RPMI8226 (cell line): ENCODE measurements around the gene MAP3K14.
A peak's percentile ranks its signal among the peaks of the same experiment; 100 is the strongest.
"Not testable (repeated sequence)": the region's sequence is repeated elsewhere in the genome, so short reads cannot be mapped to it uniquely, and the experiment has no call there.

ENCODE experiments used
- DNase-seq: peaks from one replicate; pipeline ENCODE4 v3.0.0-alpha.2; 2015

The MAP3K14 gene

DNA sequence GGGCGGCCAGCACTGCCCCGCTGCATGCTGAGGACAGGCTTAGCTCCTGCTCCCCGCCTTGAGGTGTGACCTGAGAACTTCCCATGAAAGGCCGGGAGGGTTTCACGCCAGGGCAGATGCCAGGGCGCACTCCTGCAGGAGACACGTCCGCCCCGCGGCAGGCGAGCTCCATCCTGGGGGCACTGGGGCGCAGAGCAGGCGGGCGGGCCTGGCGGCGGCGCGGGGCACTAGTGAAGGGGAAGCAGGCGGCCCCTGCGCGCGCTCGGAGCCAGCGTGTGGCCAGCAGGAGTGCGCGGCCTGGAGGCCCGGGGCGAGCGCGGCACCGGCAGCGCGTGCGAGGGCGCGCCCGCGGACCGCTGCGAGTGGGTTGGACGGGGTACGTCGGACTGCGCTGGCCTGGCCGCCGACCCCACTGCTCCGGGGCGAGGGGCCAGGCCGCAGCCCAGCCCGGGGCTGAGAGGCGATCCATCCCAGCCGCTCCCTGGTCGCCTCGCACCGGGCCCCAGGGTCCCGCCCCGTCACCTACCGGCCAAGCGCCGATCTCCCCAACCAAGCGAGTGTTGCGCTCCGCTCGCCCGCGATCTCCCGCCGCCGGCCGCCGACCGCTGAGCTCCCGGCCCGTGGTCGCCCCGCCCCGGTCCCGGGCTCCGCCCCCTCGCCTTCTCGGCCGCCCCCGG lies at the start of gene MAP3K14:
Gene MAP3K14 (minus strand): TSS at position 587 of the 677 bp plus-strand sequence. CDS start 26,275 bp downstream, outside the sequence.
- DNase-seq, result peak; percentile 78

DNA sequence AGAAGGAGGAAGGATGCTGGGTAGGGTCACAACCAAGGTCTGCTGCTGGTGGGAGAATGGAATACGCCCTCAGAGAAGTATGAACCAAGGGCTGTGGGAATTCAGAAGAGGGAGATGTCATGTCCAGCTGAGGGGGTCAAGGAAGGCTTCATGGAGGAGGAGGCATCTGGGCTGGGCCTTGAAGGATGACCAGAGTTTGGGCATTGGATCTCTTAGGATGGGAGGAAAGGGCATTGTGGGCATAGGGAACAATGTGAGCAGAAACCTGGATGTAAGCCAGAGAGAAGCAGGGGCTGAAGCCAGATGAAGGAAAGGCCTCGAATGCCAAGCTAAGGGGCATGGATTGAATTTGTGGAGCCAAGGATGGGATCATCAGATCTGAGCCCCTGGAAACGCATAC lies 49.2 kb upstream of the MAP3K14 start:
- no peak for DNase-seq

DNA sequence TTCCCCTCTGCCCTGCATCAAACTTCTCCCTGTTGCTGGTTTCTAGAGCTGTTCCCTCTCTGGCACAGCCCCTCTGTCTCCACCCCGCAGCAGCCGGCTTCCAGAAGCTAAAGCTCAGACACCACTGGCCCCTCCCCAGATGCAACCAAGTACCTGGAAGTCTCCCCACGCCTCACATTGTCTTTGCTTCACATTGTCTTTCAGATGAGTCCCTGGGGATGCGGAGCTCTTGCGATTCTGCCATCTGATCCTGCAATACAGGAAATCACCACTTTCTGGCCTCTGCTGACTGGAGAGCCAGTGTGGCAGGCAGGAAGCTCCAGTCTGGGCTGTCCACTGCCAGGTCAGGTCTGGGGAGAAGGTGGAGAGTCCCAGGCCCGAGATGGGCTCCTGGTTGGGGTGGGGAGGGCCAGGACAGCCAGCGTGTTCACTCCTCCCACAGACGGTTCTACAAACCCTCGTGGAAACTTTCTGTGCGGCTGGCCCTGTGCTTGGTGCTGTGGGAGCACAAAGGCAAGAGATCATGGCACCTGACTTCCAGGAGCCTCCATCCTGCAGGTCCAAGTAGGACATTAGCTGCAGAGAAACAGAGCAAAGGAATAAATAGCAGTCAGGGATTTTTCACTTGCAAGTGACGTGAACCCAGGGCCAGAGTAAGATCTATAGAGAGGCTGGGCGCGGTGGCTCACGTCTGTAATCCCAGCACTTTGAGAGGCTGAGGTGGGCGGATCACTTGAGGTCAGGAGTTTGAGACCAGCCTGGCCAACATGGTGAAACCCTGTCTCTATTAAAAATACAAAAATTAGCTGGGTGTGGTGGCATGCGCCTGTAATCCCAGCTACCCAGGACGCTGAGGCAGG lies 47.9 kb upstream of the MAP3K14 start:
- no peak for DNase-seq

DNA sequence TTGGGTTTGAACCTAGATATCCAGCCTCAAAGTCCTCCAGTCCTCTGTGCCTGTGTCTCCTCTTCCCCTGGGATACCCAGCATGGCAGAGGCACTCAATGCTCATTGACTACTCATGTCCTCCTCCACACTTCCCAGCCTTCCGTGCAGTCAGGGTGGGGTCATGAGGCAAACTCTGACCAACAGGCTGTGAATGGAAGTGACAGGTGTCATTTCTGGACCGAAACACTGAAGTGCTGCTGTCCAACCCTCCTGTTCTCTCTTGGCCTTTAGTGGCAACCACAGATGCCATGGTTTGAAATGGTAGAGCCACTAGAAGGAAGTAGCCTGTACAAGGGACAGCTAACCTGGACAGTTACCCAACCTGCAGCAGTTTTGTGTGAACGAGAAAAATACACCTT lies 46.7 kb upstream of the MAP3K14 start:
- DNase-seq, result no peak

DNA sequence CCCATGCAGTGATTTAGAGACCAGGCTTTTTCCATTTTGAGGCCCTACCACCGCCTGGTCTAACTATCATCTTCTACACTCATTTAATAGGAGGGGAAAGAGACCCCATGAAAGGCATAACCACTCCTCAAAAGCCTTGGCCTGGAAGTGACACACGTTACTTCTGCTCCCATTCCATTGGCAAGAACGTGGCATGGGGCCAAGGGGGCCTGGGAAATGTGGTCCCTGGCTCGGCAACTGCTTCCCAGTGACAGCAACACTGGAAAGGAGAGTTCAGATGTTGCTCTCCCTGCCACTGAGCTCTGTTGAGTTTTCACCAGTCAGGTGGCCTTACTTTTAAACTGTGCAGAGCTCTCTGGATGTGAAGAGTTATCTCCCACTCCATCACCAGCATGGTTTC lies 45.2 kb upstream of the MAP3K14 start:
- DNase-seq, result no peak

DNA sequence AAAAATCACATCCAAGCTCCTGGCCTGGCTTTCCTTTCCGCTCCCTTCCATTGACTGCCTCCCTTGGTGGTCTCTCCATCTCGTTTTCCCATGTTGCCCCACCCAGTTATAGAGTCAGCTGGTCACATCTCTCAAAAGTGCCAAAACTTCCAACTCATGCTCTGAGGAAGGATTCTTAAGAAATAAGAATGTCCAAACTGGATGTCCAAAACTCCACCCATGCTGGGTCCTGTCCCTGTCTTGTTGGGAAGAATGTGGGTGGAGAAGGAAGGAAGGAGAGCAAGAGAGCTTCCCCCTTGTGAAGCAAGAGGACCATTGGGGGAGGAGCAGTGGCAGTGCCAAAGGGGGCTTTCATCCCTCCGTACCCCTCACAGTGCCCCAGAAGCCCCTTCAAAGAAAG lies 44.6 kb upstream of the MAP3K14 start:
- no peak for DNase-seq

DNA sequence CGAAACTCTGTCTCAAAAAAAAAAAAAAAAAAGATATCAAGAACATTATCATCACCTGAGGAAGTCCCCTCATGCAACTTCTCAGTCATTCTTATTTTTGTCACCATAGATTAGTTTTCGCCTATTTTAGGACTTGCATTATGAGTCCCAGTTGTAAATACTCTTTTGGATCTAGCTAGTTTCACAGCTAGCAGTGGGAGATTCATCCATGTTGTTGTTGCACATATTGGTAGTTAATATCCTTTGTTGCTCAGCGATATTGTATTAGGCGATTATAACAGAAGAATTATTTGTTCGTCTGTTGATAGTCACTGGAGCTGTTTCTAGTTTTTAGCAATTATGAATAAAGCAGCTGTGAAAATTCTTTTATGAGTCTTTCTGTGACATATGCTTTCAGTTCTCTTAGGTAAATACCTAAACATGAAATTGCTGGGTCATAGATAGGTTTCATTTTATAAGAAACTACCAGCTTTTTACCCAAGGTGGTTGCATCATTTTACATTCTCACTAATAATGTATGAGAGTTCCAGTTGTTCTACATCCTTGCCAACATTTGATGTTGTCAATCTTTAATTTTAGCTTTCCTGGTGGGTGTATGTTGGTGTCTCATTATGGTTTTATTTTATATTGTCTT lies 40.7 kb upstream of the MAP3K14 start:
- DNase-seq, result no peak

DNA sequence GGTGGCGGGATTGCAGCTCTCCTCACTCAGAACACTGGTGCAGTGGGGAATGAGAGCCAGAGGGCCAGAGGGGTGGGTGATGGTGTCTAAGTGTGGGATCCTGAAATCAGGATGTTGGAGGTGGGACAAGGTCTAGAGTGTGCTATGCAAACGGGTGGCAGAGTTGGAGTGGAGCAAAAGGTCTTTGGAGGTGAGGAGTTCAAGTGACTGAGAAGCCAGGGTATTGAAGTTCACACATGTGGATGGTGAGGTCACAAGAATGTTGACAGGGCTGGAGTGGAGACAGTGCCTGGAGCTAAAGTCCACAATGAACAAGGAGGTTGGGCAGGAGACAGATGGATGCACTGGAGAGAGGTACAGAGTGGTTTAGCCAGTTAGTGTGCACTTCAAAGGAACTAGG lies 38.3 kb upstream of the MAP3K14 start:
- DNase-seq, result no peak

DNA sequence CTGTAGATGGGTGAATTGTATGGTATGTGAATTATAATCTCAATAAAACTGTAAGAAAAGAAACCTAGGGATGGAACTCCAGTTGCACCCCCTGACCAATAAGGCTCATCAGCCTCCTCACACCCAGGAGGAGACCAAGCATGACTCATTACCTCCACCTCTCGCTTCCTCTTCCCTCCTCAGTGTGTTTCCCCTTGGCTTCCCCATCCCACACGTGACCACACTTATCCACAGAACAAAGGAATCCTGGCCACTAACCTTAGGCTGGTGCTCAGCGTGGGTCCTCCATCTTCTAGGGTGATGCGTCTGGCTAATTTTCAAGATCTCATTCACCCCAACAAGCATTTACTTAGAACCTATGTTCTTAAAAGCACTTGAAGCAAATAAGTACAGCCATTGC lies 36.2 kb upstream of the MAP3K14 start:
- DNase-seq, result no peak

DNA sequence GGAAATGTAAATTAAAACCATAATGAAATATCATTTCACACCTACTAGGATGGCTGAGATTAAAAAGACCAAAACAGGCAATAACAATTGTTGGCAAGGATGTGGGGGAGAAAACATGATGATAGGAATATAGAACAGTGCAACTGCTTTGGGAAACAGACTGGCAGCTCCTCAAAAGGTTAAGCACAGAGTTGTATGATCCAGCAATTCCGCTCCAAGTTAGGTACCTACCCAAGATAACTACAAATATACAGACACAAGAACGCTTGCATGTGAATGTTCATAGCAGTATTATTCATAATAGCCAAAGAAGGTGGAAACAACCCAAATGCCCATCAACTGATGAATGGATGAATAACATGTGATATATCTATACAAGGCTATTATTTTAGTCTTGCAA lies 35.0 kb upstream of the MAP3K14 start:
- no peak for DNase-seq

DNA sequence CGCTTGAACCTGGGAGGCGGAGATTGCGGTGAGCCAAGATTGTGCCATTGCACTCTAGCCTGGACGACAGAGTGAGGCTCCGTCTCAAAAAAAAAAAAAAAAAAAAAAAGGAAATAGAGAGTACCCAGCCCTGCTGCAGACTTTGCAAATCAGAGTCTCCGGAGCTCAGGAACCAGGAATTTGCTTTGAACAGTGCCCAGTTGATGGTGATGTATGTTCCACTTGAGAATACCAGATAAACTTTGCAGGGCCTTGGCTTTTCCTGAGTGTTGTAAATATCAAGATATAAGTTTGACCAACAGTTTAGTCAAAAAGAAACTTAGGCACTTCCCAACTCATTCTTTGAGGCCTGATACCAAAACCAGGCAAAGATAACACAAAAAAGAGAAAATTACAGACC lies 30.6 kb upstream of the MAP3K14 start:
- DNase-seq, result no peak

DNA sequence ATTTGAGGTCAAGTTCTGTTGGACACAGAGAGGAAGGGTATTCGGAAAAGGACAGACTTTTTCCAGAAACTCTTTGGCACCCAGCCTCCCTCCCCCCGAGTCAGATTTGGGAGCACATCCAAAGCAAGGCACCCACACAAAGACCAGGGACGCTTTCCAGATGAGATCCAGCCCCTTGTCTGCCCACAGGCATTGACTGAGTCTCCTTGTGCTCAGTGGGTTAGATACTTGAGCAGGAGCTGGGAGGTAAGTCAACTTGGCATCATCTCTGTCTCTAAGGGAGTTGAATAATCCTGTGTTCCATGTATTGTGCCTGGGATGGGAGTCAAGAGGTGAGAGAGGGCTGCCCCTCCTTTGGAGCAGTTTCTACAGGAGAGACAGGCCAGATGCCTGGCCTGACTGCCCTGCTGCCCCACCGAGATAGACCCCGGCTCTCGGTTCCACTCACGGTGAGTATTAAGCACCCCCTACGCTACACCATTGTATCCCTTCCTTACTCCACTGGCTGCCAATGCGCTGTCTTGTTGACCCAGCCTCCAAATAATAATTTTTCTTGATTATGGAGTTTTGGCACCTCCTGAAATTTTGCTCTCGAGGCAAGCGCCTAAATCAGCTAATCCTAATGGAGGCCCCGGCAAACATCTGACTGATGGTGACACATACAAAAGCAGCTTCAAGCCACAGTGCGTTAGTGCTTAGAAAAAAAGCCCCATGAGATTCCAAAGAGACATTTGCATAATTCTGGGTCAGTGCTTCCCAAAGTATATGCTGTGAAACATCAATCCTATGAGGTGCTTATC lies 29.6 kb upstream of the MAP3K14 start:
- no peak for DNase-seq

DNA sequence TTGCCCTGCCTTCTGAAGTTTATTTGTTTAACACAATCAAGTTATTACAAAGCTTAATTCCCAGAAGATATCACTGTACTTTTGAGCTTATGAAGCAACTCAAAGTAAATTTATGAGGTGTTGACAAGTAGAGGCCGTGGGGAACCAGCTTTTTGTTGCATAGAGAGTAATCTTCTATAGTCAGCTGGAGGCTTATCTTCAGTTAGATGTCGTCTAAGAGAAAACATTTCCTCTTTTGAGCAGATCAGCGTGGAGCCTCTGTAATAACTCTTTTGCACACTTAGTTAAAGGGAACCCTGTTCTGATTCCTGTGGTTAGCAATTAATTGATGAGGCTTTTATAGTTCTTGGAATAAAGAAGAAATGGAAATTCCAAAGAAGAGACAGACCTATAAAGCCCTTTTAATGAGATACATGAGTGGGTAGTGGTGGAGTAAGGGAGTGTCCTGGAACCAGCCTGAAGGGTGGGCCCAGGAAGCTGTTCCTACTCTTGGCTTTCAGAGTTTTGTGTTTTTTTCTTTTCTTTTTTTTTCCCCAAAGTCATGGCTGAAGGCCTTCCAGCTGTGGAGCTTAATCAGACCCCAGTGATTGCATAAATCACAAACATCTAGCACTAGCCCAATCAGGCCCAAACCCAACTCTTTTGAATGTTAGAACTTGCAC lies 28.9 kb upstream of the MAP3K14 start:
- no peak for DNase-seq

DNA sequence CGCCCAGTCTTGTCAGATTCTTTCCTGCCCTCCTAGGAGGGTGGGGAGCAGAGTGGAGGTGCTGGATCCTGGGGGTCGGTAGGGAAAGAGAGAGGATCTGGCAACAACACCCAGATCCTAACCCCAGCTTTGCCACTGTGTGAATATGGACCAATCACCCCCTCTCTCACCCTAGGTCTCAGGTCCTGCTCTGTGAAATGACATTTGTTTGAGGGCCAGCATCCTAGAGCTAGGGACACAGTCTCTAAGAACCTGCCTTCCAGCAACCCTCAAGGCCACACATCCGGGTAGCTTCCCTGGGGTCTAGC lies 28.4 kb upstream of the MAP3K14 start:
- DNase-seq, result no peak

DNA sequence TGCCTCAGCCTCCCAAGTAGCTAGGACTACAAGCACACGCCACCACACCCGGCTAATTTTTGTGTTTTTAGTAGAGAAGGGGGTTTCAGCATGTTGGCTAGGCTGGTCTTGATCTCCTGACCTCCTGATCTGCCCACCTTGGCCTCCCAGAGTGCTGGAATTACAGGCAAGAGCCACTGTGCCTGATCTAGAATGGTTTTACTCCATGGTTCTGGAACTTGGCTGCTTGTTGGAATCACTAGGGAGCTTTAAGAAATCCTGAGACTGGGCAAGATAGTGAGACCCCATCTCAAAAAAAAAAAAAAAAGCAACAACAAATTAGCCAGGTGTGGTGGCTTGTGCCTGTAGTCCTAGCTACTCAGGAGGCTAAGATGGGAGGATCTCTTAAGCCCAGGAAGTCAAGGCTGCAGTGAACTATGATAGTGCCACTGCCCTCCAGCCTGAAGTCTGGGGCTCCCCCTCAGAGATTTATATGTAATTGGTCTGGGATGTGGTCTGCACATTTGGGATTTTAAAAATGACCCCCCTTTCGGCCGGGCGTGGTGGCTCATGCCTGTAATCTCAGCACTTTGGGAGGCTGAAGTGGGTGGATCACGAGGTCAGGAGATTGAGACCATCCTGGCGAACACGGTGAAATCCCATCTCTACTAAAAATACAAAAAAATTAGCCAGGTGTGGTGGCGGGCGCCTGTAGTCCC lies 27.3 kb upstream of the MAP3K14 start:
- not testable (repeated sequence) for DNase-seq

DNA sequence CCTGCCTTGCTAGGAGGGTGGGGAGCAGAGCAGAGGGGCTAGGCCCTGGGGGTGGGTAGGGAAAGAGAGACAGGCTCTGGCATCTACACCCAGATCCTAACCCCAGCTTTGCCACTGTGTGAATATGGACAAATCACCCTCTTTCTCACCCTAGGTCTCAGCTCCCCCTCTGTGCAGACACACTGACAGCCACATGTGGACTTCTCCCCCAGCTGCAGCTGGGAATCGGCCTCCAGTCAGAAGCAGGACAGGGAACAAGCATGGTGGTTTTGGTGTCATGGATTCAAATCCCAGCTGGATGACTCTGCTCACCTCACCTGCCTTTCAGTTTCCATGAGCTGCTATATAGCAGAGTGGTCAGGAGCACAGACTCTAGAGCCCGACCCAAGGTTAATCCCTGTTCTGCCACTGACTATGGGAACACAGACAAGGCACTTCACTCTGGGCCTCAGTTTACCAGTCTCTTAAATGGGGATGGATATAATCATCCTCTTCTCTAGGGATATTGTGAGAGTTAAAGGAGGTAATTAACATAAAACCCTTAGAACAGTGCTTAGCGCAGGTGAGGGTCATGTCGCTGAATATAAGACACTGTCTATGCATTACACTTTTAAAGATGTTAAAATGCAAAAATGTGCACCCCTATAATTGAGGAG lies 26.2 kb upstream of the MAP3K14 start:
- no peak for DNase-seq

DNA sequence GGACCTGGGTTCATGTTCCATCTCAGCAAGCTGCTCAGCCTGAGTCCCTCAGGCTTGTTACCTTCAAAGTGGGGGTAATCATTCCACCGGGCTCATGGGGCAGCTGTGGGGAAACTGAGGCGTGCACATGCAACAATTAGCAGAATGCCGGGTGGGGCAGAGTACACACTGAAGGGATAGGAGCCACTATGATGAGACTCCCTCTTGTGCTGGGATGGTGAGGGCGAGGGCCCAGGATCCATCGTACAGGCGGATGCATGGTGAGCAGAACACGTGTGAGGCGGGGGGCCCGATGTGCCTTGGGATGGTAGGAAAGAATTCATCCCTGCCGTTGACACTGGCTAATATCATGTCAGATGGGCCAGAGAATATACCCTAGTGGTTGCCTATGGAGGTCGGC lies 25.5 kb upstream of the MAP3K14 start:
- DNase-seq, result no peak

DNA sequence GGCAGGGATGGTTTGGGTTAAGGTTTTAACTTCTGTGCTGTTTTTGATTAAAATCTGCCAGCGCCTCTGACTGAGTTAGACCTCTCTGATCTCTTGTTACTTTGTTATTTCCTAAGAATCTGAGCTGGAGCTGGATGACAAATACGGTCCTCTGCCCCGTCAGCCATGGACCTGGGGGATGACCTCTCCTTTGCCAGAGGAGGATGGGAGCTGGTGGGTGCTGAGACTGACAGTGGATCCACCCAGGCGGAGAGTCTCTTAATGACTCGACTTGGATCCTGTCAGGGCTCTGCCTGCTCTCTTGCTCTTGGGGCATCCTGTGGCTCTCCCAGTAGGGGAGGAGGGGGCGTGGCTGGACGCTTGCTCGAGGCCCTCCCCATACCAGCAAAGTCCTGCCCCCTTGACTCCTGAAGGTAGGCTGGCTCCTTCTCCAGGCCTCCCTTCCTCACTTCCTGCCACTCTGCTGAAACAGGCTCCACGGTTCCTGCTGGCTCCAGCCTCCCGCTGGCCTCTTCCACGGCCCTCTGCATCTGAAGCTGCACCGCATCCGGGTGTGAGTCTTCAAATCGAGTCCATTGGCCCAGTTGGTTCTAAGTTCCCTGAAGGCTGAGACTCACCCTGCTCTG lies 24.8 kb upstream of the MAP3K14 start:
- DNase-seq, result no peak

DNA sequence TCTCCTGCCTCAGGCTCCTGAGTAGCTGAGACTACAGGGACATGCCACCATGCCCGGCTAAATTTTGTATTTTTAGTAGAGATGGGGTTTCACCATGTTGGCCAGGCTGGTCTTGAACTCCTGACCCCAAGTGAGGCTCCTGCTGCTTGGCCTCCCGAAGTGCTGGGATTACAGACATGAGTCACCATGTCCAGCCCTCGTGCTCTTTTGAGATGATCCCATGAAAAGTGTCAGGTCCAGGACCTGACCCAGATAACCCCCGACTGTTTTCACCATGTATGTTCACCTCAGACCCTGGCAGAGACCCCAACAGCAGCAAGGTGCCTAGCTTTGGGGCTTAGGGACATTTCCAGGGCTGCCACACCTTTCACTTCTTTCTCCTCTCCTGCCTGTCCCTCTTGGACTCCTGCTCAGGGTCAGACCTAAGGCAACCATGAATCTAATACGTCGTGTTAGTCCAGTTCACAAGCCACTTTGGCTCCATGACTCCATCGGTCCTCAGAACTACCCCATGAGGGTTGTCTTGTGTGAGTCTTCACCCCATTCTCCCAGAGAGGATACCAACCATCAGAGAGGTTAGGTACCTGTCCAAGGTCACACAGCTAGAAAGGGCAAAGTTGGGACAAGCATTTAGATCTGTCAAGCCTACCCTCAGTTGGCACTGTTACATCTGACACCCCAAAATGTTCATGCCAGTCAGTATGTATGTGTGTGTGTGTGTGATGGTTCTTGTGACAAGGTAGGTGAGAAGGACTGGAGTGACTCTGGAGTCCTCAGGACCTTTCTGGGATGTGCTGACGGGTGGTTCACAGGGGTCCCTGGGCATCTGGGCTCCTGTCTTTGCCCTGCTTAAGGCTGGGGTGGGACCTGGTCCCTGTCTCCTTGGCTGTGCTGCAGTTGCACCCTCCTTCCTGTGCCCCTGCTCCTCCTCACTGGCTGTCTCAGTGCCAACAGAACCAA lies 23.1 kb upstream of the MAP3K14 start:
- DNase-seq, result no peak

DNA sequence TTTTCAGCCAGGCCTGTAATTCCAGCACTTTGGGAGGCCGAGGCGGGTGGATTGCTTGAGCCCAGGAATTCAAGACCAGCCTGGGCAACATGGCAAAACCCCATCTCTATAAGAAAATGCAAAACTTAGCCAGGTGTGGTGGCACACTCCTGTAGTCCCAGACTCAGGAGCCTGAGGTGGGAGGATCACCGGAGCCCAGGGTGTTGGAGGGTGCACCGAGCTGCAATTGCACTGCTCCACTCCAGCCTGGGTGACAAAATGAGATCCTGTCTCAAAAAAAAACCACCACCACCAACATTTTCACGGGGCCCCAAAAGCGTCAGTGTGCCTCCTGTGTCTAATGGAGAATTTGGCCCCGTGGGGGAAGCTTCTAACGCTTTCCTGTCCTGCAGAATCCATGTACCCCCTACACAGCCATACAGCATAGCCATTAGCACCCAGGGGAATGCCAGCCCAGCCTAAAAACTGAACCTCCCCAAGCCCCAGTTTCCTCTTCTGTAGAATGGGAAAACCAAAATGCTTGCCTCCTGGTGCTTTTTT lies 22.2 kb upstream of the MAP3K14 start:
- no peak for DNase-seq
